K562 (cell line): ENCODE measurements around the gene ACBD5. TPM values are rescaled to one million over a fixed set of nuclear protein-coding genes. Genes with fewer than 3 reads are reported as not detected.
A peak's percentile ranks its signal among the peaks of the same experiment; 100 is the strongest.

Experiments
- ATAC-seq: fragments of 200-7000 bp; cut with Tn5 transposase; 3 replicates; pipeline ENCODE4 v1.9.1; 2020; ENCODE audit warnings: moderate library complexity
- BruUV-seq: library from RNA; stranded (reverse); fragments of 400-500 nt; replicated peaks from 2 replicates; lab custom pipeline; 2021; lab: Mats Ljungman, UMichigan
- CTCF ChIA-PET: fragments of 300-600 bp; formaldehyde crosslinking; extraction: SDS; loops from one replicate; lab custom pipeline; 2021; ENCODE audit warnings: low intra/inter-chr PET ratio; lab: Yijun Ruan, JAX
- POLR2A ChIA-PET: fragments of 300-600, 350-650 bp; sonication (Branson Sonifier 250); formaldehyde crosslinking; extraction: SDS; loops from one replicate; lab custom pipeline; 2021; ENCODE audit warnings: antibody characterized with exemption, inconsistent platforms; lab: Yijun Ruan, JAX
- DNase-seq, 4 experiments: peaks; one replicate each; pipeline versions ENCODE4 v3.0.0 to v3.0.0-alpha.2; 2011 to 2018; ENCODE audit warnings: low spot score in 3 of 4, mixed read lengths in 3 of 4; ENCODE audit errors: extremely low read depth in 1 of 4
- FAIRE-seq: peaks from 2 replicates; lab custom pipeline; 2011; peaks lifted over from hg19 to GRCh38; lab: Jason Lieb, UNC
- H2AFZ ChIP-seq: 2 replicates; pipeline ENCODE4 v1.6.0; 2011; ENCODE audit warnings: low read depth, low read length, control low read depth, inconsistent platforms
- H3K27ac ChIP-seq: fragments of 200-600 bp; 3 replicates; pipeline ENCODE4 v1.8.0; 2011; ENCODE audit warnings: low read depth, mild to moderate bottlenecking, control low read depth, inconsistent platforms, low read length, moderate library complexity, mixed read lengths; ENCODE audit errors: extremely low read depth
- H3K27me3 ChIP-seq, 2 experiments: fragments of 300-600 bp in 1 of 2; 2 replicates in 1 of 2; 3 replicates in 1 of 2; pipeline versions ENCODE4 v1.6.0 to v1.8.0; 2011; ENCODE audit warnings: inconsistent platforms in 2 of 2, low read length in 2 of 2, mild to moderate bottlenecking in 1 of 2, mixed read lengths in 1 of 2, moderate library complexity in 1 of 2; ENCODE audit not compliant: control insufficient read depth in 2 of 2, insufficient read depth in 2 of 2
- H3K36me3 ChIP-seq: fragments of 300-600 bp; 3 replicates; pipeline ENCODE4 v1.8.0; 2011; ENCODE audit warnings: mild to moderate bottlenecking, low read length, inconsistent platforms; ENCODE audit not compliant: control insufficient read depth, insufficient read depth
- H3K4me1 ChIP-seq, 2 experiments: fragments of 200-600 bp in 1 of 2; replicated peaks in 1 of 2; 2 replicates in 1 of 2; 3 replicates in 1 of 2; pipeline versions ENCODE4 v1.5.1 to v1.8.0; 2011; ENCODE audit warnings: inconsistent platforms in 2 of 2, low read length in 2 of 2, mild to moderate bottlenecking in 1 of 2, mixed read lengths in 1 of 2, moderate library complexity in 1 of 2; ENCODE audit not compliant: control insufficient read depth in 2 of 2, insufficient read depth in 2 of 2
- H3K4me2 ChIP-seq: 2 replicates; pipeline ENCODE4 v1.6.1; 2011; ENCODE audit warnings: low read length, control low read depth, inconsistent platforms, mixed read lengths; ENCODE audit not compliant: insufficient read depth
- H3K4me3 ChIP-seq: fragments of 200-600 bp; sonication (generic), shearing (Covaris generic); 2 replicates; pipeline ENCODE4 v1.5.1; 2016; ENCODE audit warnings: control low read depth, inconsistent platforms
- H3K79me2 ChIP-seq: fragments of 200-600 bp; 3 replicates; pipeline ENCODE4 v1.8.0; 2011; ENCODE audit warnings: low read length, inconsistent platforms; ENCODE audit not compliant: control insufficient read depth, insufficient read depth
- H3K9ac ChIP-seq, 2 experiments: 2 replicates each; pipeline versions ENCODE4 v1.6.0 to v1.6.1; 2011; ENCODE audit warnings: low read depth in 2 of 2, low read length in 2 of 2, control low read depth in 1 of 2, inconsistent platforms in 1 of 2, mild to moderate bottlenecking in 1 of 2, mixed read lengths in 1 of 2; ENCODE audit not compliant: insufficient read depth in 1 of 2
- H3K9me1 ChIP-seq: one replicate; pipeline ENCODE4 v1.6.0; 2011; ENCODE audit warnings: inconsistent platforms, mild to moderate bottlenecking, low read length, moderate library complexity; ENCODE audit not compliant: control insufficient read depth, insufficient read depth
- H3K9me3 ChIP-seq: replicated peaks from 2 replicates; pipeline ENCODE4 v1.5.1; 2011; ENCODE audit warnings: low read depth, low read length, inconsistent platforms; ENCODE audit not compliant: control insufficient read depth, insufficient read depth
- H4K20me1 ChIP-seq: replicated peaks from 2 replicates; pipeline ENCODE4 v1.6.1; 2011; ENCODE audit warnings: low read length, inconsistent platforms, mixed read lengths; ENCODE audit not compliant: control insufficient read depth, insufficient read depth
- ATF3 ChIP-seq, 2 experiments: fragments of 450-650 bp in 1 of 2; sonication (generic) in 1 of 2; formaldehyde crosslinking in 1 of 2; IDR thresholded peaks in 1 of 2; conservative IDR thresholded peaks in 1 of 2; 2 replicates each; pipeline versions ENCODE4 v1.6.1 to v1.8.1; 2016 to 2023; ENCODE audit warnings: mild to moderate bottlenecking in 2 of 2, moderate library complexity in 2 of 2, inconsistent platforms in 1 of 2, missing genetic modification reagents in 1 of 2
- CHD2 ChIP-seq: IDR thresholded peaks from 2 replicates; pipeline ENCODE4 v1.6.1; 2011; ENCODE audit warnings: low read depth, low read length
- E2F5 ChIP-seq: sonication (generic); formaldehyde crosslinking; IDR thresholded peaks from 2 replicates; pipeline ENCODE4 v1.8.0; 2022; ENCODE audit warnings: mild to moderate bottlenecking, missing genetic modification reagents
- GATAD2A ChIP-seq: fragments of 450-650 bp; IDR thresholded peaks from 2 replicates; pipeline ENCODE4 v1.6.1; 2017
- KAT2B ChIP-seq: IDR thresholded peaks from one replicate; pipeline ENCODE4 v1.6.1; 2012; ENCODE audit warnings: low read depth, mild to moderate bottlenecking, control low read depth, inconsistent platforms, low read length, moderate library complexity
- KDM4B ChIP-seq, 2 experiments: fragments of 450-650 bp in 1 of 2; sonication (generic) in 1 of 2; IDR thresholded peaks; 2 replicates each; pipeline ENCODE4 v1.6.1; 2016 to 2017; ENCODE audit warnings: borderline replicate concordance in 2 of 2, antibody characterized with exemption in 1 of 2, low read depth in 1 of 2, mild to moderate bottlenecking in 1 of 2
- MLLT1 ChIP-seq, 2 experiments: fragments of 450-650 bp; IDR thresholded peaks; 2 replicates each; pipeline ENCODE4 v1.6.1; 2016
- NFE2L1 ChIP-seq: fragments of 450-650 bp; IDR thresholded peaks from 2 replicates; pipeline ENCODE4 v1.6.1; 2016; ENCODE audit warnings: missing genetic modification characterization, low read depth, mild to moderate bottlenecking, missing compliant biosample characterization, moderate library complexity, borderline replicate concordance
- NFRKB ChIP-seq: fragments of 450-650 bp; IDR thresholded peaks from 2 replicates; pipeline ENCODE4 v1.6.1; 2016; ENCODE audit warnings: low read depth
- RBM34 ChIP-seq: fragments of 200-400 bp; formaldehyde crosslinking; IDR thresholded peaks from 2 replicates; pipeline ENCODE4 v1.6.1; 2018; ENCODE audit warnings: low read length, borderline replicate concordance; ENCODE audit not compliant: insufficient read depth
- RFX5 ChIP-seq: IDR thresholded peaks from 2 replicates; pipeline ENCODE4 v1.6.1; 2011; ENCODE audit warnings: low read depth, mild to moderate bottlenecking, improper control_type of control experiment, low read length
- TAF7 ChIP-seq: fragments of 450-650 bp; IDR thresholded peaks from 2 replicates; pipeline ENCODE4 v1.6.1; 2016; ENCODE audit warnings: missing genetic modification characterization, missing compliant biosample characterization
- TOE1 ChIP-seq, 2 experiments: fragments of 450-650 bp in 1 of 2; sonication (generic) in 1 of 2; formaldehyde crosslinking in 1 of 2; IDR thresholded peaks; 2 replicates each; pipeline versions ENCODE4 v1.7.1 to v1.8.0; 2016 to 2022; ENCODE audit warnings: borderline replicate concordance in 2 of 2, mild to moderate bottlenecking in 2 of 2, antibody characterized with exemption in 1 of 2, inconsistent platforms in 1 of 2, low read depth in 1 of 2, missing genetic modification reagents in 1 of 2, moderate library complexity in 1 of 2
- ZNF778 ChIP-seq: fragments of 450-650 bp; formaldehyde crosslinking; IDR thresholded peaks from 2 replicates; pipeline ENCODE4 v1.4.0; 2020; ENCODE audit warnings: mild to moderate bottlenecking, moderate library complexity
- WGBS: fragments of 100-300 bp; shearing (Covaris generic); methylation state at CpG from one replicate; pipeline ENCODE4 v1.1.6; 2016; ENCODE audit warnings: low coverage, mixed read lengths; ENCODE audit not compliant: insufficient coverage; ENCODE audit errors: missing lambda C conversion rate; 5-methylcytosine and 5-hydroxymethylcytosine counted together
- in situ Hi-C: fragments of 300-500 bp; cut with MboI; formaldehyde crosslinking; loops from 4 replicates; pipeline ENCODE4 v1.15.0; 2018; ENCODE audit warnings: inconsistent platforms, mixed read lengths
- intact Hi-C: fragments of 100-400 bp; cut with micrococcal nuclease; formaldehyde crosslinking; loops from 2 replicates; pipeline ENCODE4 v1.14.2; 2022
- polyA plus RNA-seq, 8 experiments: library from polyadenylated mRNA; depleted of rRNA in 4 of 8; stranded (reverse) in 5 of 8; unstranded in 3 of 8; fragments of >200 nt; fragmentation: Nextera tagmentation in 2 of 8; fragmentation: Illumina TruSeq in 1 of 8; extraction: Ambion mirVana in 2 of 8; extraction: Trizol in 1 of 8; gene quantifications; 2 replicates each; pipeline versions ENCODE4 v1.2.1 to v1.2.3, GENCODE V29; 2011 to 2014; ENCODE audit warnings: inconsistent platforms in 1 of 8, missing spikeins in 1 of 8
- total RNA-seq, 7 experiments: library from RNA; depleted of rRNA in 6 of 7; stranded (reverse); fragments of >200 nt in 6 of 7; fragmentation: Illumina TruSeq in 2 of 7; extraction: Trizol in 2 of 7; gene quantifications; 2 replicates each; pipeline versions ENCODE4 v1.2.1 to v1.2.3, GENCODE V29; 2011 to 2021; ENCODE audit warnings: low replicate concordance in 1 of 7

The ACBD5 gene
- total and polyA plus RNA-seq, 9 of the 15 experiments (the other 6 are each of a cell fraction or from before 2014, with no cell fraction given), result 1.5 to 10.3 (median 7.8) TPM

GRCh38 chr10:27153845-27154193 lies 86.8 kb downstream of the ACBD5 start:
- Histone ChIP-seq H2AFZ (peak overlapping the region; percentile 87), H3K27ac (peak overlapping the region; percentile 98), H3K27me3 (no peaks in the 10 kb centered on the region), H3K36me3 (peaks cover 41% of the 10 kb centered on the region), H3K9me3 (no peaks in the 10 kb centered on the region), H3K9me1 (no peaks in the 10 kb centered on the region), H3K79me2 (peaks cover 98% of the 10 kb centered on the region), H3K4me2 (peak overlapping the region; percentile 97), H3K9ac (peak overlapping the region; percentile 98 to 100), H4K20me1 (peaks cover 9% of the 10 kb centered on the region; the same call in 1 of the 2 replicates), H3K4me3 (peak overlapping the region; percentile 70), H3K4me1 (peaks cover 7 to 16% of the 10 kb centered on the region in 2 experiments; a peak in 4 of 5 replicates)
- 0% methylated on average over 18 of the region's 18 CpGs for WGBS
- ChIA-PET CTCF (no interaction called here), POLR2A (interaction anchor here (0.7 to 2.3 kb wide), 12 partner anchors 8 to 155 kb away, joined by 3 to 12 read pairs (median 5); no protein-coding TSS in a partner anchor)
- in situ Hi-C loops (no loop called here), intact Hi-C loops (loop anchor here (2.0 to 10.0 kb wide), 2 partner anchors 89 to 289 kb away; partner anchors contain the start of gene ABI1)
- FAIRE-seq (no peak), ATAC-seq (peak; percentile 36), DNase-seq (peak in 2 of 4 experiments; percentile 34 to 49)
- TSS peak; percentile 77 for BruUV-seq
- TF ChIP-seq CHD2 (no peak), RFX5 (no peak), NFRKB (no peak), NFE2L1 (tag) (no peak), TAF7 (tag) (no peak), TOE1 (IDR thresholded peaks at IDR 0.05; ENCODE audit: borderline replicate concordance) (no peak), TOE1 (CRISPR knock-in tag; IDR thresholded peaks at IDR 0.05; ENCODE audit: borderline replicate concordance, low read depth) (no peak), KAT2B (peak; percentile 3), ZNF778 (no peak), MLLT1 (IDR thresholded peaks at IDR 0.05) (0 out of 4 replicates have a peak, but pooled peaks of 1 of the 2 experiments have one; percentile 9), RBM34 (no peak), E2F5 (CRISPR knock-in tag) (no peak; the same call in 1 of the 2 replicates), KDM4B (IDR thresholded peaks at IDR 0.05; ENCODE audit: borderline replicate concordance in 2 of 2, low read depth in 1 of 2) (0 out of 4 replicates have a peak, but pooled peaks of 1 of the 2 experiments have one; percentile 65), ATF3 (IDR thresholded peaks at IDR 0.05) (no peak), ATF3 (CRISPR knock-in tag; conservative IDR thresholded peaks at IDR 0.05) (0 out of 2 replicates have a peak, but pooled peaks have one; percentile 1), GATAD2A (no peak)
